MCF 10A (cell line): ENCODE results near the gene INHBC. TPM values are rescaled to one million over a fixed set of nuclear protein-coding genes. Genes with fewer than 3 reads are reported as not detected.

Experiments
- BruUV-seq: library from RNA; stranded (reverse); fragments of 400-500 nt; replicated peaks from 2 replicates; lab custom pipeline; 2021; lab: Mats Ljungman, UMichigan
- CTCF ChIA-PET: fragments of 300-600 bp; sonication (Branson Sonifier 250); formaldehyde crosslinking; extraction: SDS; loops from one replicate; lab custom pipeline; 2021; ENCODE audit warnings: antibody characterized with exemption, inconsistent platforms; lab: Yijun Ruan, JAX
- POLR2A ChIA-PET: fragments of 300-600, 350-650 bp; sonication (Branson Sonifier 250); formaldehyde crosslinking; extraction: SDS; loops from one replicate; lab custom pipeline; 2020; ENCODE audit warnings: antibody characterized with exemption, inconsistent platforms; lab: Yijun Ruan, JAX
- DNase-seq: peaks from one replicate; pipeline ENCODE4 v3.0.0-alpha.2; 2018; ENCODE audit not compliant: unreplicated experiment
- H3K27ac Mint-ChIP-seq: one replicate; pipeline ENCODE4 v1.8.0; 2022; ENCODE audit warnings: mild to moderate bottlenecking, low read depth, mixed read lengths; ENCODE audit not compliant: unreplicated experiment
- H3K27me3 Mint-ChIP-seq: one replicate; pipeline ENCODE4 v1.8.0; 2022; ENCODE audit warnings: mixed read lengths; ENCODE audit not compliant: insufficient read depth, unreplicated experiment
- H3K36me3 Mint-ChIP-seq: one replicate; pipeline ENCODE4 v1.8.0; 2022; ENCODE audit warnings: mild to moderate bottlenecking, moderate library complexity, mixed read lengths; ENCODE audit not compliant: insufficient read depth, unreplicated experiment
- H3K4me1 Mint-ChIP-seq: one replicate; pipeline ENCODE4 v1.8.0; 2022; ENCODE audit warnings: mixed read lengths; ENCODE audit not compliant: insufficient read depth, unreplicated experiment
- H3K4me3 Mint-ChIP-seq: one replicate; pipeline ENCODE4 v1.8.0; 2022; ENCODE audit warnings: mild to moderate bottlenecking, moderate library complexity, mixed read lengths; ENCODE audit not compliant: unreplicated experiment
- H3K9me3 Mint-ChIP-seq: one replicate; pipeline ENCODE4 v1.8.0; 2022; ENCODE audit warnings: mixed read lengths; ENCODE audit not compliant: unreplicated experiment
- intact Hi-C: fragments of 100-400 bp; cut with micrococcal nuclease; formaldehyde crosslinking; loops from 2 replicates; pipeline ENCODE4 v1.14.1; 2022
- total RNA-seq: library from RNA; stranded (reverse); gene quantifications from 2 replicates; pipeline ENCODE4 v1.2.3, GENCODE V29; 2022
- TF ChIP-seq, protein P1 (sequence below): fragments of 200-600 bp; IDR thresholded peaks from one replicate; pipeline ENCODE4 v1.8.0; 2022; ENCODE audit warnings: antibody characterized with exemption, mild to moderate bottlenecking; ENCODE audit not compliant: unreplicated experiment

Gene INHBC
- total RNA-seq, 1 experiment from 2014 or later = not detected

GRCh38 chr12:57465030-57465746 lies 30.6 kb downstream of the INHBC start:
- H3K36me3 Mint-ChIP-seq = peaks cover 4% of the 10 kb centered on the region
- BruUV-seq = no TSS peak
- POLR2A ChIA-PET = interaction anchor here (0.6 to 1.0 kb wide), 3 partner anchors 9 to 836 kb away, joined by 3 to 4 read pairs (median 4); no protein-coding TSS in a partner anchor
- no peak for DNase-seq
- H3K4me3 Mint-ChIP-seq = no peak overlapping the region
- CTCF ChIA-PET = interaction anchor here (0.5 to 6.6 kb wide), 6 partner anchors 12 to 270 kb away, joined by 3 to 59 read pairs (median 3); partner anchors contain the start of gene INHBE
- TF ChIP-seq, protein P1, sequence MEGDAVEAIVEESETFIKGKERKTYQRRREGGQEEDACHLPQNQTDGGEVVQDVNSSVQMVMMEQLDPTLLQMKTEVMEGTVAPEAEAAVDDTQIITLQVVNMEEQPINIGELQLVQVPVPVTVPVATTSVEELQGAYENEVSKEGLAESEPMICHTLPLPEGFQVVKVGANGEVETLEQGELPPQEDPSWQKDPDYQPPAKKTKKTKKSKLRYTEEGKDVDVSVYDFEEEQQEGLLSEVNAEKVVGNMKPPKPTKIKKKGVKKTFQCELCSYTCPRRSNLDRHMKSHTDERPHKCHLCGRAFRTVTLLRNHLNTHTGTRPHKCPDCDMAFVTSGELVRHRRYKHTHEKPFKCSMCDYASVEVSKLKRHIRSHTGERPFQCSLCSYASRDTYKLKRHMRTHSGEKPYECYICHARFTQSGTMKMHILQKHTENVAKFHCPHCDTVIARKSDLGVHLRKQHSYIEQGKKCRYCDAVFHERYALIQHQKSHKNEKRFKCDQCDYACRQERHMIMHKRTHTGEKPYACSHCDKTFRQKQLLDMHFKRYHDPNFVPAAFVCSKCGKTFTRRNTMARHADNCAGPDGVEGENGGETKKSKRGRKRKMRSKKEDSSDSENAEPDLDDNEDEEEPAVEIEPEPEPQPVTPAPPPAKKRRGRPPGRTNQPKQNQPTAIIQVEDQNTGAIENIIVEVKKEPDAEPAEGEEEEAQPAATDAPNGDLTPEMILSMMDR = no peak
- peaks cover 82% of the 10 kb centered on the region for H3K27me3 Mint-ChIP-seq
- intact Hi-C loops = no loop called here
- peaks cover 11% of the 10 kb centered on the region for H3K4me1 Mint-ChIP-seq
- H3K27ac Mint-ChIP-seq = no peak overlapping the region
- H3K9me3 Mint-ChIP-seq = no peaks in the 10 kb centered on the region

DNA sequence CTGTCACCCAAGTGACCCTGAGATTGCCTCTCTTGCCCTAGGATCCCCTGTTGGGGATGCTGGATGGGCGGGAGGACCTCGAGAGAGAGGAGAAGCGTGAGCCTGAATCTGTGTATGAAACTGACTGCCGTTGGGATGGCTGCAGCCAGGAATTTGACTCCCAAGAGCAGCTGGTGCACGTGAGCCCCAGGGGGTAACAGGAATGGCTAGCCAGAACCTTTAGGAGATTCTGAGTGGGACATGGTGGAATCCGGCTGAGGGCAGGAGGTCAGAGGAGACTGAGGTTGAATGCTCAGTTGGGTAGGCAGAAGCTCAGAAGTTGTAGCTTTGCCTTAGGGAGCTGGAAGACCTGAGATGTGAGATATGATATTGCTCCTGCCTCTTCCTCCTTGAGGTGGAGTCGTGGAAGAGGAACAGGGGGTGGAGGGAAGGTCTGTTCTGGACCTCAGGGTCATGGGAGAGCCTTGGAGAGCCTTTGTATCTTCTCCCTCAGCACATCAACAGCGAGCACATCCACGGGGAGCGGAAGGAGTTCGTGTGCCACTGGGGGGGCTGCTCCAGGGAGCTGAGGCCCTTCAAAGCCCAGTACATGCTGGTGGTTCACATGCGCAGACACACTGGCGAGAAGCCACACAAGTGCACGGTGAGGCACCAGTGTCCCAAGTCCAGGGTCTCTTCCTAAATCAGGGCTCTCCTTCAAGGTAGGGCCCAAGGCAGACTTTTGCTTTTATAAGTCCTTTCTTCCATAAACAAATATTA lies 31.3 kb downstream of the INHBC start:
- TF ChIP-seq, protein P1 = no peak
- Mint-ChIP-seq H3K4me3 (no peak overlapping the region), H3K27me3 (peaks cover 79% of the 10 kb centered on the region), H3K9me3 (no peaks in the 10 kb centered on the region), H3K36me3 (peaks cover 4% of the 10 kb centered on the region), H3K27ac (no peak overlapping the region), H3K4me1 (peaks cover 6% of the 10 kb centered on the region)
- no TSS peak for BruUV-seq
- CTCF ChIA-PET = interaction anchor here (0.5 to 6.6 kb wide), 7 partner anchors 8 to 269 kb away, joined by 3 to 59 read pairs (median 3); partner anchors contain the start of gene INHBE
- no peak for DNase-seq
- intact Hi-C loops = no loop called here
- POLR2A ChIA-PET = interaction anchor here (0.6 to 1.0 kb wide), 3 partner anchors 9 to 837 kb away, joined by 3 to 4 read pairs (median 4); no protein-coding TSS in a partner anchor

- POLR2A ChIA-PET = no interaction called here
Observed at GRCh38 chr12:57467212-57467874, 32.8 kb downstream of the INHBC start.

More at GRCh38 chr12:57467212-57467874, 32.8 kb downstream of the INHBC start:
- DNase-seq = no peak
- H3K4me1 Mint-ChIP-seq = peaks cover 5% of the 10 kb centered on the region
- no TSS peak for BruUV-seq
- TF ChIP-seq, protein P1 = no peak
- no peaks in the 10 kb centered on the region for H3K9me3 Mint-ChIP-seq
- H3K4me3 Mint-ChIP-seq = no peak overlapping the region
- intact Hi-C loops = no loop called here
- peaks cover 90% of the 10 kb centered on the region for H3K27me3 Mint-ChIP-seq
- CTCF ChIA-PET = no interaction called here
- no peak overlapping the region for H3K27ac Mint-ChIP-seq
- peaks cover 3% of the 10 kb centered on the region for H3K36me3 Mint-ChIP-seq
